G401 (cell line): ENCODE results near the gene CFAP141. TPM values are rescaled to one million over a fixed set of nuclear protein-coding genes. Genes with fewer than 3 reads are reported as not detected.
A peak's percentile ranks its signal among the peaks of the same experiment; 100 is the strongest.
"Not testable (repeated sequence)": the region's sequence is repeated elsewhere in the genome, so short reads cannot be mapped to it uniquely, and the experiment has no call there.

Experiments used
- DNase-seq: peaks from one replicate; pipeline ENCODE4 v3.0.0-alpha.2; 2015; ENCODE audit warnings: low spot score
- in situ Hi-C: cut with HindIII; loops from 2 replicates; pipeline ENCODE4 v1.10.0; 2016; ENCODE audit warnings: low sequenced_read_pairs, mixed read lengths
- total RNA-seq: library from RNA; depleted of rRNA; stranded (reverse); fragments of >200 nt; shearing (Covaris generic); gene quantifications from 2 replicates; pipeline ENCODE4 v1.2.3, GENCODE V29; 2014; rRNA removed

Gene CFAP141
- total RNA-seq, result not detected in 2 replicates

DNA sequence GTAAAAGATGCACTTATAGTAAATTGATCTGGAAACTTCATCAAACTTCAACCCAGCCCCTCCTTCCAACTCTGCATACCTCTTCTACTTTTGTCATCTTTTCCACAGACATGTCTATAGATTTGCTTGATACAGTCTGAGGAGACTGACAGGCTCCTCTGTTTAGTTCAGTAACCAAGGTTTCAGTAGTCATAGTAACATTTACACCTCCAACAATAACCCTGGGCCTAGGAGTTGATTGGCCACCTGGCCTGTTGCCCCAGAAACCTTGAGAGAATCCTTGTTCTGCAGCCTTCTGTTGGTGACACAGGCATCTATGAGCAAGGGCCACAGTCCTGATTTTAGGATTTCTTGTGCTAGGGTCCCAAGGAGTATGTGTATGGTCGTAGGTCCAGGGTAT is at the start of gene CFAP141:
TSS of gene CFAP141 (minus strand) at position 138 of the 400 bp plus-strand sequence. CDS start at position 112, 26 bp downstream.
- in situ Hi-C loops, result no loop called here
- DNase-seq, result no peak

DNA sequence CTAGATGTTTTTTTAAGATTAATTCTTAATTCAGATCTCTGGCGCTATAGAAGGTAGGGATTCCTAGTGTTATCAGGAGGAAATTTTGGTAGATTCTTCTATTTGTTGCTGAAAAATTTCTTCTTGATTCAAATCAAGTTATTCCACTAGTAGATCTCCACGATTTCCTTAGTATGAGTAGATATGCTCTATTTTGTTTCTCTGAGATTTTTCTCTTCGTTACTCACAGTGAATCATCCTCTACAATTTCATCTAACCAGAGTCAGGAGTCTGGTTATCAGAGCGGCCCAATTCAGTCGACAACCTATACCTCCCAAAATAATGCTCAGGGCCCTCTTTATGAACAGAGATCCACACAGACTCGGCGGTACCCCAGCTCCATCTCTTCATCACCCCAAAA is 47.5 kb upstream of the CFAP141 start:
- in situ Hi-C loops, result no loop called here

DNA sequence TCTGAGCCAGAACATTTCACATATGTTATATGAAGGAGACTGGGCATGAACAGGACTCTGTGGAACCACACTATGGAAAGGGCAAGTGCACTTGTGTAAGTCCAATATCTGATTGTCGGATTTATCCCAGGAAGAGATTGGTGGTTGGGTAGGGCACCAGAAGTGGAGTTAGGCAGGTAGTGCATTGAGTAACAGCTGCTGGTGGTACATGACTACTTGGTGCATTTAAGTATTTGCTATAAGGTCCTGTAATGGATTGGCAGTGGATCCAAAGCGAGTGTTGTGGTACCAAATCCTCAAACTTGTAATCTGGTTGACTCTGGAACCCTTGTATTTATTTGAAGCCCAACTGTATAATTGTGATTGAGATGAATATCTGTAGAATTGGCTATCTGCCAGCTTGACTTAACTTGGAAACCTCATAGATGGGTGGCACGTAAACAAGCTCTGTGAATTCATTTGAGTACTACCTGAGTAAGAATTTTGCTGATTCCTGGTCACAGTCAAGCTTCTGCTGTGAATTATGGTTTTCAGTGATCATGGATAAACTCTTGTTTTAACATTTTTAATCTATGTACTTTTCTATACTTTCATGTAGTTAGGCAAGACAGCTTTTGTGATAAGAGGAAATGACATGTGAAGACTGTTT is 35.7 kb upstream of the CFAP141 start:
- in situ Hi-C loops, result no loop called here
- DNase-seq, result no peak

More for the DNA sequence above, 47.5 kb upstream of the CFAP141 start:
- no peak for DNase-seq

DNA sequence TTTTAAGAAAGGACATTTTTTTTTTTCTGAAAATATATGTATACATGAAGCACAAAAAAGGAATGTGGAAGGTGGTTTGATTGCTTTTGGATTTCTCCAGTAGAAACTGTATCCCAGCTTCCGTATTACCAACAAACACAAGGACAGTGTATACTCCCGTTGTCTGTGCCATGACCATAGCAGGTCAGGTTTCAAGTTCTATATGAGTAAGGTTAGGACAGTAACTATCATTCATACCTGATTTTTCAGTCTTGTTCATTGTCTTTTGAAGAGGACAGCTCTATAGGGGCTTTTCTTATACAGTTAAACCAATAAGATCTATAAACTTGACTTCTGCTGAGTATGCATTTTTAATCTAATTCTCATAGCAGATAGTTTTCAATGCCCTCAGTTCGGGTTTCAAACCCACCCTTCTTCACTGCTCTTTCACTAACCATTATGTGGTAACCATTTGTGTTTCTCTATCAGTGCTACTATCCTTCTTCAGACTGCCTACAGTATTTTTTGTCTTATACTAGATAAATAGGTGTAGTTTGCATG is 34.2 kb upstream of the CFAP141 start:
- DNase-seq, result no peak
- in situ Hi-C loops, result no loop called here

DNA sequence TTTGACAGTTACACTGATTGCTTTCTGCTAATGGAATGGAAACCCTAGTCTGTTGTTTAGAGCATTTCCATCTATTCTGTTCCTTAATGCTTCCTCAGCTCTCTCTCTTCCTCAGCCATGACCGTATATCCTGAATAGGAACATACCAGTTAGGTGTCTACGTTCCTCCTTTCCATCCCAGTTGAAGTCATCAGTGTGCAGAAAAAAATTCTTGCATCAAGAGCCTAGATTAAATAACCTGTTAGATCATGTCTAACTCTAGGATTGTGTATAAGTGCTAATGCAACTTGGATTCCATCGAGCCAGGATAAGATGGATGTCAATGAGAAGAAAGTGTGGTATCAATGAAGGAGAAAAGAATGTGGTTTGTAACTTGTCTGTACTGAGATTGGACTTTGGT is 33.4 kb upstream of the CFAP141 start:
- DNase-seq, result no peak
- in situ Hi-C loops, result no loop called here

DNA sequence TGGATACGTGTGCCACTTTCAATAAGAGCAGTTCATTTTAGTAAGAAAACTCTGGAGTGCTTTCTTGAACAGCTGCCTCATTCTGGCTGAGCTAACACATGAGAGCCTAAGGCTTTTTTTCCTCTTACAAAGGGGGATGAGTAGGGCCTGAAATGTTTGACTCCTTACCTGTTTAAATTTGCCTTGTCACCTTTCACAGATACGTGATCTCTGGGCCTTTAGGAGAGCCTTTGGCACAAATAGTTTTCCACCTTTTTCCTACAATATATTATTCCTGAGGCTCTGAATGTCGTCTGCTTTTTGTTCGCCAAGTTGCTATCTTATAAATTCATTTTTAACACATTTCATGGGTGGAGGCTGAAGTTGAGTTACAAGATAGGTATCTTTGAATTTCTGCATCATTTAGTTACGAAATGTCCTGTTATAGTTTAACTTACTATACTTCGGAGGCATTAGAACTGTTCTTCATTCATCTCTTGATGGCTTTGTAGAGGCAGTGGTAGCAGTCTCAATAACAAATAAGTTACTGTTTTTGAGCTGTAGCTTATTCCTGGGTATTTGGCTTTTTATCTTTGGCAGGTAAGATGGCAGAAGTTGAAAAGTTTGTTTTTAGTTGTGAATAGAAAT is 31.9 kb upstream of the CFAP141 start:
- DNase-seq, result no peak
- in situ Hi-C loops, result no loop called here

DNA sequence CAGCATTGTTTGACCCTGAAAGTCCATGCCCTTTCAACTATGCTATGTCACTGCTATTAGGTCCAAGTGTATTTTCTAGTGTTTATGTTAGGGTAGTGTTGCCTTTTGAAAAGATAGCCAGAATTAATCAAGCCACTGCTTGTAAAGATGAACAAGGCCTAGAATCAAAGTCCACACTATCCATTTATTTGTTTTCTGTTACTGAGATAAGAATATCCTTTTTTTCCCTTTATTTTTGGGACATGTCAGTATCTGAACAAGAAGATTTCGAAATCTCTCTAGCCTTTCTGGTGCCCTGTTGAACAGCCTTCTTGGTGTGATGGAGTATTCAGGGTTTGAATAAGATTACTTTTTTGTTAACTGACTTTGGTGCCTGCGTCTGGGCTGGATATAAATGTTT is 31.3 kb upstream of the CFAP141 start:
- DNase-seq, result no peak
- in situ Hi-C loops, result no loop called here

DNA sequence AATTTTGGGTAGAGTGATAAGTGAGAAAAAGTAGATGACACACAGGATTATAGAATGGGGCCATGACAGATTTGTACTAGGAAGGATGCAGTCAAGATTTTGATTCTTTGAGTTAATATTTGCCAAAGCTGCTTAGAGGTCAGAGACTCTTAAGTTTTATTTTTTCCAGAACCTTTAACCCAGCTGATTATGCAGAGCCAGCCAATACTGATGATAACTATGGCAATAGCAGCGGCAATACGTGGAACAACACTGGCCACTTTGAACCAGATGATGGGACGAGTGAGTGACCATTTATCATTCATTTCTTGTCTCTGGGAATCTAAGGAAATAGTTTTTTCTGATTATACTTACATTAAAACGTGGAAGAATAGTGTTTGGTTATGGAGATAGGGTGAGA is 30.7 kb upstream of the CFAP141 start:
- in situ Hi-C loops, result no loop called here

DNA sequence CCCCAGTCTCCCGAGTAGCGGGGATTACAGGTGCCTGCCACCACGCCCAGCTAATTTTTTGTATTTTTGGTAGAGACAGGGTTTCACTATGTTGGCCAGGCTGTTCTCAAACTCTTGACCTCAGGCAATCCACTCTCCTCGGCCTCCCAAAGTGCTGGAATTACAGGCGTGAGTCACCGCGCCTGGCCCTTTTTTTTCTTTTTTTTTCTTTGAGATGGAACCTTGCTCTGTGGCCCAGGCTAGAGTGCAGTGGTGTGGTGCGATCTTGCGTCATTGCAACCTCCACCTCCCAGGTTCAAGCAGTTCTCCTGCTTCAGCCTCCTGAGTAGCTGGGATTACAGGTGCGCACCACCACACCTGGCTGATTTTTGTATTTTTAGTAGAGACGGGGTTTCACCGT is 27.0 kb upstream of the CFAP141 start:
- DNase-seq, in situ Hi-C loops: not testable (repeated sequence)

More for the DNA sequence above, 30.7 kb upstream of the CFAP141 start:
- no peak for DNase-seq

DNA sequence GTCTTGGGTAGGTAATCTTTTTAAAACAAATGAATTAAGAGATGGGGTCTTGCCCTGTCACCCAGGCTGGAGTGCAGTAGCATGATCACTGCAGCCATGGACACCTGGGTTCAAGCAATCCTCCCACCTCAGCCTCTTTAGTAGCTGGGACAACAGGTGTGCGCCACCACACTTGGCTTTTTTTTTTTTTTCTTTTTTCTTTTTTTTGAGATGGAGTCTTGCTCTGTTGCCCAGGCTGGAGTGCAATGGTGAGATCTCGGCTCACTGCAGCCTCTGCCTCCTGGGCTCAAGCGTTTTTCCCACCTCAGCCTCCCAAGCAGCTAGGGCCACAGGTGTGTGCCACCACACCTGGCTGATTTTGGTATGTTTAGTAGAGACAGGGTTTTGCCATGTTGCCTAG is 25.0 kb upstream of the CFAP141 start:
- in situ Hi-C loops, result not testable (repeated sequence)

DNA sequence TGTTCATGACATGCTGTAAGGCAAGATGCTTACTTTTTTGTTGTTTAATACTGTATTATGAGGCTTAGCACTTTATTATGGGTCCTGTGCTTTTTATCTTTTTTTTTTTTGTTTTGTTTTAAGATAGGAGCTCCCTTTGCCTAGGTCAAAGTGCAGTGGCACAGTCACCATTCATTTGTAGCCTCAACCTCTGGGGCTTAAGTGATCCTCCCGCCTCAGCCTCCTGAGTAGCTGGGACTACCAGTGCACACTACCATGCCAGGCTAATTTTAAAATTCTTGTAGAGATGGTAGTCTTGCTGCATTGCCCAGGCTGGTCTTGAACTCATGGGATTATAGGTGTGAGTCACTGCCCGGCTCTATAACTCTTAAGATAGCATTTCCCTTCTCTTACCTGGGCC is 19.2 kb upstream of the CFAP141 start:
- in situ Hi-C loops, result no loop called here
- DNase-seq, result no peak

More for the DNA sequence above, 25.0 kb upstream of the CFAP141 start:
- DNase-seq, result not testable (repeated sequence)

DNA sequence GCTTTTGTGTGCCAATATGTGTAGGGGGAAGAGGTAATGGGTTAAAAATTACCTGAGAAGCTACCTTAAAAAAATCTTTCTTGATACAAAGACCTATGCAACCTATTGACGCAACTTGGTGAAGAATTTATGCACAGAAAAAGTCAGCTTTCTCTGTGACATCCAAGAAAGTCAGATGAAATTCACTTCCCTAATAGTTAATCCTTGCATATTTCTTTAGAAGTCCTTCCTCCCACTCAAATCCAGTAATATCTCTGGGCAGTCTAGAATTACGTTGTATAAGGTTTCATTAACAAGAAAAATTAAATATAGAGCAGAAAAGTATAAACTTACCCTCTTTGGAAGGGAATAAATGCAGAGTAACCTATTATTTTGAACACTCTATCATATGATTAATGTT is 17.5 kb upstream of the CFAP141 start:
- no peak for DNase-seq
- in situ Hi-C loops, result no loop called here

DNA sequence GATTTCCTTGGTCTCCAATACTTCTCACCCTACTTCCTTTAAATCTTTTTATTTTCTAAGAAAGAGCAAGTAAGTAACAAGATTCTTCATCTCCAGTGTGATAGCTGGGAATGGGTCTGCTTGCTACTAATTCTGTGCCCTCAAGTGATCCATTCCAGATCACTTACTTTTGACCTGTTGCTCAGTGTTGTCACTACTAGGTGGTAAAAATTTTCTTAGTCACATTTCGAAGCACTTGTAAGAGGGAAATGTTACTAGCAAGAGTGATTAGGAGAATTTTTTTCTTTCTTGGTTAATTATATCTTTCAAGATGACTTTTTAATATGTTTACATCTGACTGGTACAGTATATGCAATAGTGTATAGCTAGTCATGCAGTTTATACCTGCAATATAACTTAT is 16.8 kb upstream of the CFAP141 start:
- DNase-seq, result no peak
- in situ Hi-C loops, result no loop called here

DNA sequence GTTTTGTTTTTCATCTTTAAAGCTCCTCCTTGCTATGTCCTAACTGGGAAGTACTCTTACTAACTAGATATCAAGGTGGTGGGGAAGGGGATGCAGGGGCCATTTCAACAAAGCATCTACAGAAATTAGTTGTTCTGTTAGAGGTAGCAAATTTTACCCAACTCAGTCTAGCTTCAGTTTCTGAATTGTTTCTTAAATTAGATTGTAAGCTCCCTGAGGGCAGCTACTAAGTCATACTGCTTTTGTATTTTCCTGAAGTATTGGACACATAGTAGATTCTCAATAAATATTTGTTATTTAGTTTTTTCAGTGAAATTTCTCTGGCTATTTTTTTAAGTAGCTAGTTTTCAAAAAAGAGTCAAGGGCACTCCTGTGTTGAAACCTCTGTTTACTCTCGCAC is 16.4 kb upstream of the CFAP141 start:
- in situ Hi-C loops, result no loop called here
- DNase-seq, result no peak

DNA sequence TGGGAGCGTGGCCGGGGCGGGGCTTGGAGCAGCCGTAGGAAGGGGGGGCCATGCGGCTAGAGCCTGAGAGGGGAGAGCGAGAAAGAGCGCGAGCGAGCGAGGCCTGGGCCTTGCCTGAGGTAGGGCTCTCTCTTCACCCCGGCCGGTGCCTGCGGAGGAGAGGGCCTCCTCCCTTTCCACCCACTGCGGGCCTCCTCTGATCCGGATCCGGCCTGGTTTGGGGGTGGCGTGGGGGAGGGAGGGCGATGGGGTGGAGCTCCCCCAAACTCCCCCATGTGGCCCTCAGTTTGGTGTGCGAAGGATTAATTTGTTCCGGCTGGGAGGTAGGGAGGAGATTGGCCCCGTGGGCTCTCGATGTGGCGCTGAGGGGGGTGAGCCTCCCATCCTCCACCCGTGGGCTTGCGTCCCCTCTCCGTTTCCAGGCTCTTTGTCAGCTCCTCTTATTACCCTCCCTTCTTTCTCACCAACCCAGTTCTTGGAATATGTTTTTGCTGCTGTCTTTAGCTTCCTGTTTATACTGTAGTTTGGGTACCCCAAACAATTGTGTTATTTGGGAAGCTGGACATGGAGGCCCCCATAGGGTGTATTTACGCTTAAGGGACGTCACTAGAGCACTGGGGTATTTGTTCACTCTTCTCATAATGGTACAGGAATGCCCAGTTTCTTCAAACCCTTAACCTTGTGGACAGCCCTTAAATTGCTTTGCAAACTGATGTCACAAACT is 15.3 kb upstream of the CFAP141 start:
- in situ Hi-C loops, result no loop called here
- DNase-seq, result peak; percentile 58

DNA sequence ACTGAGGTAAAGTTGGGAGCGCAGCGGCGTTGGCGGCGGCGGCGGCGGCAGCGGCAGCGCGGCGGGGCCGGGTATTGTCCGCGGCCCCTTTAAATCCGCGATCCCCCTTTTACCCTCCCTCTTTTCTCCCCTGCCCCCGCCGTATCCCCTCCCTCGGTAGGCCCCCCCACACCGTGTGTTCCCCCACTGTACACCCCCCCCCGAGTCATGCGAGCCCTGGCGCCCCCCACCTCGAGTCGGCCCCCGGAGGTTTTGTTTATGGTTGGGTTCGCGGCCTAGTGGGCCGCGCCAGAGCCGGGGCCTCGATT is 14.8 kb upstream of the CFAP141 start:
- in situ Hi-C loops, result no loop called here
- no peak for DNase-seq

DNA sequence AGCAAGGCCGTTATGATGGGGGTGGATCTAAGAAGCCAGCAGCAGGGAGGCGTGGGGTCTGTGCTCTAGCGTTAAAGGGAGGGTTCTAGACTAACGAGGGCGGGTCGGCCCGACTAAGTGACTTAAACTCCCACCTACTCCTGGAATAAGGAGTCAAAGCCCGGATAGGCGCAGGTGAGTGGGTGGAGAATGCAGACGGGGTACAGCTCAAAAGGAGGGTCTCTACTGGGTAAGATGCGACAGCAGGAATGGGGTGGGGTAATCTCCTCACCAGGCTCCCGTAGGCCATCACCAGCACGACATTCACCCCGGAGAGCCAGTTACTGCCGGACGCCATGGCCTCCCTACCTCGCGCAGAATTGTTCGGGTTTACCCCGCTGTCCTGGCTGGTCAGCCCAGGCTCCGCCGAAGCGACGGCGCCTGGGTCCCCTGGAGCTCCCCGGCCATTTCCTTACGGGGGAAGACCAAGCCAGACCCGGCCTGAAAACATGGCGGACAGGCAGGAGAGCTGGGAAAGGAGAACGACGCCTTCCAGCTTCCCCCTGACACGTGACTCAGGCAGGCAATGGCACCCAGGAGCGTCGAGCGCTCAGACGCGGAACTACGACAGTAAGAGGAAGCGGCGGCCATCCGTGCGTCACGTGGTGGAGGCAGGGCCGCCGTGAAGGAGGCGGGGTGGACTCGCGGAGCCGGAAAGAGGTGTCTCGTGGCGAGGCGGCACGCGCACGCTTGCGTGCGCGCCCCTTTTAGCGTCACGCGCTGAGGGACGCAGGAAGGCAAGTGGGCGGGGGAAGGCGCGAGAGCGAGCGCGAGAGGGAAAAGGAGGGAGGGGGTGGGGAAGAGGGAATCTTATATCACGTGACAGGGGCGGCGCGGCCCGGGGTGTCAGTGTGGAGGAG is 14.2 kb upstream of the CFAP141 start, which contains the start of gene UBAP2L:
TSS of gene UBAP2L (plus strand) at position 885 of the 899 bp plus-strand sequence. CDS start 4,169 bp downstream, outside the sequence.
- peak; percentile 99 for DNase-seq
- in situ Hi-C loops, result no loop called here

DNA sequence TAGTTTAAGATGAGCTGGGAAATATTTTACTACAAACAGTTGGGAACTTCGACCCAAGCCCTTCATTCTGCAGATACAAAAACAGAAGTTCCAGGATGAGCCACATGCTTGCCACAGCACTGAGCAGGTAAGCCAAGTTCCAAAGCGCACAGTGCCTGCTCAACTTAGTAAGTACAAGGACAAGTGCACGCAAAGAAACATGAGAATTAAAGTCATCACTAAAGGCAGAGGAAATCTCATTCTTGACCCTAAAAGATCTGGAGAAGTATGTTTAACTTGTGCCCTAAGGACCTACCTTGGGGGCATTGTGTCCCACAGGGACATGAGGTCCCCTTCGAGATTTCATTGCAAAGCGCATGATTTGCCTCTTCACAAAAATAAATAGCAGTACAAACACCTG is 13.4 kb upstream of the CFAP141 start:
- in situ Hi-C loops, result no loop called here
- DNase-seq, result no peak

DNA sequence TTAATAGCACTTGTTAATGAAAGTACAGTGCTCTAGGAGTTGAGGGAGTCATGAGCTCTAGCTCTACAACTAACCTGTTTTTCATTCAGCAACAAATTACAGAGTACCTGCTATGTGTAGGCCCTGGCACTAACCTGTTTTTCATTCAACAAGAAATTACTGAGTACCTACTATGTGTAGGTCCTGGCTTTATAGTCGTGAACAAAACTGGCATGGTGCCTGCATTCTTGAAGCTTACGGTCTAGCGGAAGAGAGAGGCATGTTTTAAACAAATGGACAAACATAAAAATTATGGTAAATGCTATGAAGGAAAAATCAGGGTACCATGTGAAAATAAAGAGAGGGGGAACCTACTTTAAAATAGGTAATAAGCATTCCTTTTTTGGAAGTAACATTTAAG is 12.4 kb upstream of the CFAP141 start:
- in situ Hi-C loops, result no loop called here
- no peak for DNase-seq
